ENCODE data around the gene NME8. TPM values are rescaled to one million over a fixed set of nuclear protein-coding genes. Genes with fewer than 3 reads are reported as not detected.

The NME8 gene
- total RNA-seq, 2 experiments from 2014 or later = not detected

GRCh38 chr7:37933018-37933566 lies 84.7 kb downstream of the NME8 start:
- intact Hi-C loops (cut with micrococcal nuclease; ENCODE audit: unreplicated experiment) = no loop called here

DNA sequence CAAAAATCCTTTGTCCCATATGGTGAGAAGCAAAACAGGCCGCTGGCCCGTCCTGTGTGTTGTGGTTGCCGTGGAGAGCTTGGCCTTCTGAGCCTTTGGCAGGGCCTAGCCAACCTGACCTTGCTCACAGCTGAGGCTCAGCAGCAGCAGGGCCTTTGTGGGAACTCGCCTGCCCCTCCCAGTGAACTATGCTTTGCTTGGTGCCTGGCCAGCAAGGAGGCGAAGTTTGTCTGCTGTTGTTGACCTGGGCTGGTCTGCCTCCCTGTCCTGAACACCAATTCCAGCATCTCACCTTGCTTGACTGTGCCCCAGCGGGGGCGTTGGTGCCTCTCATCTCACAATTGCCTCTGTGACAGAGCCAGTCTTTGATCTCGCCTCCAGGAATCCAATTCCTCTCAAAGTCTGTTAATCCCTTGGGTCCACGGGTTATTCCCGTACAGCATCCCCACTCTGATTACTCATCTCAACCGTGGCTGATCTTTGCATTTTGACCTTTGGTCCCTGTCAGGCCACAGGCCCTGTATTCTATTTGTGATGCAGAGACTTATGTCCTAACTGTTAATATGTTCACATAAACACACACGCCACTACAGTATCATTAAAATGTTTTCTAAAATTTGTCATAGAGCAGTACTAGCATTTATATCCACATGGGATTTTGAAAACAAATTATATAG lies 94.7 kb downstream of the NME8 start:
- no peak overlapping the region for H2AFZ ChIP-seq (ENCODE audit: low read length)
- no peak overlapping the region for H3K27ac ChIP-seq (ENCODE audit: low read depth, low read length, poor library complexity, severe bottlenecking)
- DNase-seq (ENCODE audit: low spot score) = no peak
- no peak overlapping the region for H3K4me3 ChIP-seq (ENCODE audit: low read depth, low read length, poor library complexity, severe bottlenecking)
- H3K4me1 ChIP-seq (ENCODE audit: insufficient read depth, low read length, poor library complexity, severe bottlenecking) = no peaks in the 10 kb centered on the region
- intact Hi-C loops (cut with micrococcal nuclease; ENCODE audit: unreplicated experiment) = no loop called here
- BruUV-seq (replicated peaks) = no TSS peak
- ChIA-PET CTCF (ENCODE audit: unreplicated experiment) (no interaction called here), POLR2A (no interaction called here)
- H3K36me3 ChIP-seq (ENCODE audit: insufficient read depth, low read length) = no peaks in the 10 kb centered on the region
- no peaks in the 10 kb centered on the region for H3K79me2 ChIP-seq (ENCODE audit: insufficient read depth, low read depth, low read length)
- no peaks in the 10 kb centered on the region for H3K9me3 ChIP-seq (ENCODE audit: low read length)
- TF ChIP-seq CTCF (conservative IDR thresholded peaks at IDR 0.05; ENCODE audit: low read length) (no peak), EZH2phosphoT487 (IDR thresholded peaks at IDR 0.05; ENCODE audit: borderline replicate concordance, low read depth, low read length) (no peak)
- H3K9me2 ChIP-seq (ENCODE audit: insufficient read depth, low read length) = no peaks in the 10 kb centered on the region
- no peak overlapping the region for H3K4me2 ChIP-seq (ENCODE audit: low read length)
- H4K20me1 ChIP-seq (ENCODE audit: insufficient read depth, low read length) = no peaks in the 10 kb centered on the region

More at GRCh38 chr7:37933018-37933566, 84.7 kb downstream of the NME8 start:
- DNase-seq (ENCODE audit: low spot score) = no peak
- POLR2A ChIA-PET = no interaction called here
- Histone ChIP-seq H3K27ac (ENCODE audit: low read depth, low read length, poor library complexity, severe bottlenecking) (no peak overlapping the region), H3K9me2 (ENCODE audit: insufficient read depth, low read length) (no peaks in the 10 kb centered on the region), H3K4me1 (ENCODE audit: insufficient read depth, low read length, poor library complexity, severe bottlenecking) (no peaks in the 10 kb centered on the region), H3K9me3 (ENCODE audit: low read length) (no peaks in the 10 kb centered on the region), H3K4me2 (ENCODE audit: low read length) (no peak overlapping the region), H2AFZ (ENCODE audit: low read length) (no peak overlapping the region), H3K36me3 (ENCODE audit: insufficient read depth, low read length) (no peaks in the 10 kb centered on the region), H3K79me2 (ENCODE audit: insufficient read depth, low read depth, low read length) (no peaks in the 10 kb centered on the region), H4K20me1 (ENCODE audit: insufficient read depth, low read length) (no peaks in the 10 kb centered on the region; the same call in 1 of the 2 replicates), H3K4me3 (ENCODE audit: low read depth, low read length, poor library complexity, severe bottlenecking) (no peak overlapping the region)
- no peak for TF ChIP-seq CTCF (conservative IDR thresholded peaks at IDR 0.05; ENCODE audit: low read length)
- no peak for TF ChIP-seq EZH2phosphoT487 (IDR thresholded peaks at IDR 0.05; ENCODE audit: borderline replicate concordance, low read depth, low read length)
- CTCF ChIA-PET (ENCODE audit: unreplicated experiment) = no interaction called here
- no TSS peak for BruUV-seq (replicated peaks)
